ENCODE data around the gene CFAP46. TPM values are rescaled to one million over a fixed set of nuclear protein-coding genes. Genes with fewer than 3 reads are reported as not detected.

Gene CFAP46
- total RNA-seq, 1 donor from 2014 or later, result not detected

DNA sequence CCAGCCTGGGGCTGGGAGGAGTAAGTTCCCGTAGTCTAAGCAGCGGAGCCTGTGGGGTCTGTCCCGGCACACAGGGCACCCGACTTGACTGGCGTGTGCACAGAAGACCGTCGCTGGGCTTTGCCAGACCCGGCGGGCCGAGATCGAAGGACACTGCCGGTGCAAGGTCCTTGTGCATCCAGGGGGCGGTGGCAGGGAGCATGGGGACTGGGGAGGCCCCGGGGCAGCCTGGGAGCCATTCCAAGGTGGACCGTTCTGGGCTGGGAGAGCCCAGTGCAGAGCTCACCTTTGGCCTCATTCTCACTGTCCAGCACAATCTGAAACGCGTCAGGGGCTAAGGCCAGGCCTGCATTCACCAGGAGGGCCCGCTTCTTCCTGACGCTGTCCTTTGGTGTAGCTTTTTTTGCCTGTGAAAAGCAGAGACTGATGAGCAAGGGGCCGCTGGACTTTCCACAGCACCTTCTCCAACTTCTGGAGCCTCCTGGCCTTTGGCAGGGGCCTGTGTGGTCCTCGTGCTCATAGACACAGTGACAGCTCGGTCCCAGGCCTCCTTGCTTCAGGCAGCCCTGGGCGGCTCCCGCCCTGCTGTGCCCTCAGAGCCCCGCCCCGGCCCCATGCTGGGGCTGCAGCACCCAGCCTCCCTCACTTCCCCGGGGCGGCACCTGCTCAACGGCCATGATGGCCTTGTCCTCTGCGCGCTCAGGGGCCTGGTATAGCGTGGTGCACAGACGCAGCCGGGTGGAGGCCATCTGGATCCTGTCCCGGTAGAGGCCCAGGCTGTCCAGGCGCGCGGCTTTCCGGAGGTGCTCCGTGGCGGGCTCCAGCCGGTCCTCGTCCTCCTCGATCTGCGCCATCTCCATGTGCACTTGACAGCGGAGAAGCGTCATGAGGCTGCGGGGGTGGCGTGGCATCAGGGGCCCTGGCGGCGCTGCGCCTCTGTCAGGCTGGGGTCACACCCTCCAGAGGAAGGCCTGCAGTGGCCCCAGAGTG is 20.3 kb downstream of the CFAP46 start:
- no peak overlapping the region for H3K4me3 ChIP-seq
- intact Hi-C loops (cut with DNase I), result no loop called here
- DNase-seq (ENCODE audit: low spot score in 2 of 2), result no peak
- no peaks in the 10 kb centered on the region for H3K9me3 ChIP-seq
- no peaks in the 10 kb centered on the region for H3K36me3 ChIP-seq
- no peak overlapping the region for H3K27ac ChIP-seq
- TF ChIP-seq, protein P1, sequence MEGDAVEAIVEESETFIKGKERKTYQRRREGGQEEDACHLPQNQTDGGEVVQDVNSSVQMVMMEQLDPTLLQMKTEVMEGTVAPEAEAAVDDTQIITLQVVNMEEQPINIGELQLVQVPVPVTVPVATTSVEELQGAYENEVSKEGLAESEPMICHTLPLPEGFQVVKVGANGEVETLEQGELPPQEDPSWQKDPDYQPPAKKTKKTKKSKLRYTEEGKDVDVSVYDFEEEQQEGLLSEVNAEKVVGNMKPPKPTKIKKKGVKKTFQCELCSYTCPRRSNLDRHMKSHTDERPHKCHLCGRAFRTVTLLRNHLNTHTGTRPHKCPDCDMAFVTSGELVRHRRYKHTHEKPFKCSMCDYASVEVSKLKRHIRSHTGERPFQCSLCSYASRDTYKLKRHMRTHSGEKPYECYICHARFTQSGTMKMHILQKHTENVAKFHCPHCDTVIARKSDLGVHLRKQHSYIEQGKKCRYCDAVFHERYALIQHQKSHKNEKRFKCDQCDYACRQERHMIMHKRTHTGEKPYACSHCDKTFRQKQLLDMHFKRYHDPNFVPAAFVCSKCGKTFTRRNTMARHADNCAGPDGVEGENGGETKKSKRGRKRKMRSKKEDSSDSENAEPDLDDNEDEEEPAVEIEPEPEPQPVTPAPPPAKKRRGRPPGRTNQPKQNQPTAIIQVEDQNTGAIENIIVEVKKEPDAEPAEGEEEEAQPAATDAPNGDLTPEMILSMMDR (IDR thresholded peaks at IDR 0.05), result no peak
- no peaks in the 10 kb centered on the region for H3K27me3 ChIP-seq
- no peaks in the 10 kb centered on the region for H3K4me1 ChIP-seq

DNA sequence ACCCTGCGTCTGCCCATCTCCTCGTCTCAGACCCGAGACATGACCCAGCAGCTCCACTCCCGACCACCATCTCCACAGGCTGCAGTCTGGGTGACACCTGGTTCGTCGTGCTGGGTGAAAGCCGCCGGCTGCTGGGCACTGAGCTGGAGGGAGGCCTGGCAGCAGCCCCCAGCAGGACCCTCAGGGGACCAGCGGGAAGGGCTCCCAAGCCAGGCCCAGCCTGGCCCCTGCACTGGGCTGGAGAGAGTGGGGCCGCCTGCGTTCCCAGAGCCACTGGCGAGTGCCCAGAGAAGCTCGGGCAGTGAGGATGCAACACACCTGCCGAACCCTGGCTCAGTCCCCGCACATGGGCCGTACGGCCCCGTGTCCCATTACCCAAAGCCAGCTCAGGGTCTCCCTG is 21.3 kb downstream of the CFAP46 start:
- DNase-seq (ENCODE audit: low spot score in 2 of 2), result no peak
- Histone ChIP-seq H3K27me3 (no peaks in the 10 kb centered on the region), H3K36me3 (no peaks in the 10 kb centered on the region), H3K9me3 (no peaks in the 10 kb centered on the region), H3K4me3 (no peak overlapping the region), H3K4me1 (no peaks in the 10 kb centered on the region), H3K27ac (no peak overlapping the region)
- TF ChIP-seq, protein P1 (IDR thresholded peaks at IDR 0.05), result no peak
- intact Hi-C loops (cut with DNase I), result no loop called here

DNA sequence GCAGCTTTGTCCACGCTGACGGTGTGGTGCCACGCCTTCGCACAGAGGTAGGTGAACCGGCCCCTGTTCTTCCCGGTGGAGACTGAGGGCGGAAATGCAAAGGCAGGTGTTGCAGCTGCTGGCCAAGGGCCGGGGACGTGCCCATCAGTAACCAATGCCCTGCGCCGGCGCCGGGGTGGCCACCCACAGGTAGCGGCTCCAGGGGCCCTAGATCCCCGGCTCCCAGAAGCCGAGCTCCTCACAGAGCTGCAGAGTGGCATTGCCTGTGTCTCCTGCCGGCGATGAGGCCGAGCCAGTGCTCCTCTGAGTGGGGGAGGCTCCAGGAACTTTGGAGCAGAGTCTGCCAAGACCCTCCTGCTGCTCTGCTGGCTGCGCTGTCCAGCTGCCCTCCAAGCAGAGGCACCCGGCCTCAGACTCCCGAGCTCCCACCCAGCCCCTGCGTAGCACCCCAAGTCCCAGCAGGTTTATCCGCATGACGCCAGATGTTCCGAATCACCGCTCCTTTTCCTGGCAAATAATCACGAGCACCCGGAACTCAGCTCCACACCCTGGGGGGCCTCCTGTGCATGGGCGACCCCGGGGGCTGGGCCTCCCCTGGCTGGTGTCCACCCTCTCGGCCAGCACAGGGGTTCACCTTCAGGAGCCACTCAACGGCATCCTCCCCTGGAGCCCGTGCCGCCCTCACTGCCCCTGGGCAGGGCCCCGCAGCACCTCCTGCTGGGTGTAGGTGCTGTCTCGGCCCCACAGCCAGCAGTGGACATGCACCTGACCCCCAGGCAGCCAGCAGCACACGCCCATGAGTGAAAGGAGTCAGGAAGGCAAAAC is 22.1 kb downstream of the CFAP46 start:
- no peaks in the 10 kb centered on the region for H3K36me3 ChIP-seq
- no peaks in the 10 kb centered on the region for H3K27me3 ChIP-seq
- no peak overlapping the region for H3K27ac ChIP-seq
- TF ChIP-seq, protein P1 (IDR thresholded peaks at IDR 0.05), result no peak
- H3K9me3 ChIP-seq, result no peaks in the 10 kb centered on the region
- intact Hi-C loops (cut with DNase I), result no loop called here
- H3K4me1 ChIP-seq, result no peaks in the 10 kb centered on the region
- DNase-seq (ENCODE audit: low spot score in 2 of 2), result no peak
- H3K4me3 ChIP-seq, result no peak overlapping the region

DNA sequence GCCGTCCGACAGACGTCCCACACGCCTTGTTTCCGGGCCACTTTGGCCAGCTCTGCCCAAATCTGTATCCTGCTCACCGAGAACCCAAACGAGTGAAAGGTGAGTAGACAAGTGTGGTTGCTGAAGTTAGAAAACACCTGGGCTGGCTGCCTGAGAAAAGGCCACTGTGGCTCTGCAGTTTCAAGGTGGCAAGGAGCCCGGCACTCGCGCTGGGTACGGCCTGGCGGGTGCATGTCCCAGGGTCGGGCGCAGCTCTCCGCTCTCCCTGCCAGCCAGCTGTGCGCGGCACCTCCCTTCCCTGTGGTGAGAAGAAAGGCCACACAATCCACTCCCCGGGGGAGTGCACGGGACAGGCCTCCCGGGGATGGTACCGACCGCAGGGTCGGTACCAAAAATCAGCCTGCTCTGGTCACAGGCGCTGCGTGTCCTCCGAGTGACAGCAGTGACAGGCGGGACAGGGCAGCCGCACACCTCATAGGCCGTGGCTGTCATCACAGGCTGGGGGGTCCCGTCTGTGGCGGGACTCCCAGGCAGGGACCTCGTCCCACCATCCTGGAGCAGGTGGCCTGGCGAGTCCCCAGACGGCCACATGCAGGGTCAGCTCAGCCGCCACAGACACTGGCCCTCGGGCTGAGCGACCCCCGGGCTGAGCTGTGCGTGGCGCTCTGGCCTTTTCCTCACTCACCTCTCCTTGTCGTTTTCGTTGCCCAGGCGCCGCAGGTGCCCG is 22.8 kb downstream of the CFAP46 start:
- H3K4me1 ChIP-seq, result no peaks in the 10 kb centered on the region
- no peak for DNase-seq (ENCODE audit: low spot score in 2 of 2)
- no peaks in the 10 kb centered on the region for H3K27me3 ChIP-seq
- no peak overlapping the region for H3K27ac ChIP-seq
- no peaks in the 10 kb centered on the region for H3K36me3 ChIP-seq
- TF ChIP-seq, protein P1 (IDR thresholded peaks at IDR 0.05), result no peak
- no peaks in the 10 kb centered on the region for H3K9me3 ChIP-seq
- intact Hi-C loops (cut with DNase I), result no loop called here
- H3K4me3 ChIP-seq, result no peak overlapping the region

DNA sequence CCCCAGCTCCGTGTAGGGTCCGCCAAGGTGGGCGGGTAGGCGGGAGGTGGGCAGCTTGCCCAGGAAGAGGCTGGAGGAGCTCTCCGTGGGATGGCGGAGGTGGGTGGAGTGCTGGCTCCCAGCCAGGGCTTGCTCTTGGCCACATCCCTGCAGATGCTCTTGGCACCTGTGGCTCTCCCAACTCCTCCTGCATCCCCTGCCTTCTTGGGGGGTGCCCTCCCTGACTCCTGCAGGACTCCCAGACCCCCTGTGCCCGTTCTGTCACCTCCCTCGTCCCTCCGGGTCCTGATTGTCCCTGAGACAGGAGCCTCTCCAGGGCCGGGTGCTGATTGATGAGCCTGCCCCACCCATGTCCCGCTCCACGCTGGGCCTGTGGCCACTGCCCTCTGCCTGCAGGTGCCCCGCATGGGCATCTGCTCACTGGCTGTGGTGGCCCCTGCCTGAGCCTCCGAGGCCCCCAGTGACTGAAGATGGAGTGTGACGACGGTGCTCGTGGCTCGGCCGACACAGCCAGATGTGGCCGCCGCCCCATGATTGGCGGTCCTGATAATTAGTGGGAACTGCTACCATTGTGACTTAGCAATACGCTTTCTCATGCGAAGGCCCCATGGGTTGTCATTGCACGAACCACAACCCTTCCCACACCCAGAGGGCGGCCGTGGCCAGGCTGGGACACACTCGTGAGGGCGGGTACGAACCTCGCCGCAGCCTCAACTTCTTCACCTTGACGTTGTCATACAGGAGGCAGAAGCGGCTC is 23.6 kb downstream of the CFAP46 start:
- TF ChIP-seq, protein P1 (IDR thresholded peaks at IDR 0.05), result no peak
- intact Hi-C loops (cut with DNase I), result no loop called here
- no peak overlapping the region for H3K27ac ChIP-seq
- H3K27me3 ChIP-seq, result no peaks in the 10 kb centered on the region
- H3K4me3 ChIP-seq, result no peak overlapping the region
- no peaks in the 10 kb centered on the region for H3K4me1 ChIP-seq
- DNase-seq (ENCODE audit: low spot score in 2 of 2), result no peak
- H3K36me3 ChIP-seq, result no peaks in the 10 kb centered on the region
- no peaks in the 10 kb centered on the region for H3K9me3 ChIP-seq
